GM12864 (cell line): ENCODE data around the gene KHDC3L.

Experiments used
- DNase-seq: peaks from one replicate; pipeline ENCODE4 v3.0.0-alpha.2; 2011; ENCODE audit warnings: low read depth
- H3K4me3 ChIP-seq: 2 replicates; pipeline ENCODE4 v1.5.1; 2011; ENCODE audit warnings: mild to moderate bottlenecking, low read depth, low read length, control low read depth
- TF ChIP-seq, protein P1 (sequence below): IDR thresholded peaks from 2 replicates; pipeline ENCODE4 v1.5.1; 2011; ENCODE audit warnings: low read depth, mild to moderate bottlenecking, moderate library complexity, low read length, control low read depth, inconsistent platforms; ENCODE audit errors: missing control alignments

The KHDC3L gene

DNA sequence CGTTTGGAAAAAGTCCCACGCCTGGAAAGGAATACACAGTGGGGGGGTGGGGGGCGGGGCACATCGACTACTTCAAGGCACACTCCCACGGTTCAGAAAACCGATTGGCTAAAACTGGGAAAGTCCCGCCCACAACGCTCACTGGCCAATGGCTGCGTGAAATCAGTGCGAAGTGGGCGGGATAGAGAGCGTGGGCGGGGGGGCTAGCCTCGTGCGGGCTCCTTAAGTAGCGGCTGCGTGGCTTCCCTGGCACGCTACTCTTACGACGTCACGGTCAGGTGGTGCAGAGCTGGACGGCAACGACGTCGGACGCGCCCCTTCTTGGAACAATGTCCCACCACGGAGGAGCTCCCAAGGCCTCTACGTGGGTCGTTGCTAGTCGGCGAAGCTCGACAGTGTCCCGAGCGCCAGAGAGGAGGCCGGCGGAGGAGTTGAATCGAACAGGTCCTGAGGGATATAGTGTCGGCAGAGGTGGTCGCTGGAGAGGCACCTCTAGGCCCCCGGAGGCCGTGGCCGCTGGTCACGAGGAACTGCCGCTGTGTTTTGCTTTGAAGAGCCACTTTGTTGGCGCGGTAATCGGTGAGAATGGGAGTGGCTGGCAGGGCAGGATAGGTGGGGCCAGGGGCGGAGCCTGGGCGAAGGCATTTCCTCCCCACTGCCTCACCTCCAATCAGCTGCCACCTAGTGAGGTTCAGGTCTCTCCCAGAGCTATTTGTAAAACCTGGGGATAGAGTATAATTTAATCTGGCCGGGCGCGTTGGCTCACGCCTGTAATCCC is 32.3 kb downstream of the KHDC3L start, which contains the start of gene DDX43:
TSS of gene DDX43 (plus strand) at position 252 of the 778 bp plus-strand sequence. CDS start at position 330, 78 bp downstream.
- TF ChIP-seq, protein P1, sequence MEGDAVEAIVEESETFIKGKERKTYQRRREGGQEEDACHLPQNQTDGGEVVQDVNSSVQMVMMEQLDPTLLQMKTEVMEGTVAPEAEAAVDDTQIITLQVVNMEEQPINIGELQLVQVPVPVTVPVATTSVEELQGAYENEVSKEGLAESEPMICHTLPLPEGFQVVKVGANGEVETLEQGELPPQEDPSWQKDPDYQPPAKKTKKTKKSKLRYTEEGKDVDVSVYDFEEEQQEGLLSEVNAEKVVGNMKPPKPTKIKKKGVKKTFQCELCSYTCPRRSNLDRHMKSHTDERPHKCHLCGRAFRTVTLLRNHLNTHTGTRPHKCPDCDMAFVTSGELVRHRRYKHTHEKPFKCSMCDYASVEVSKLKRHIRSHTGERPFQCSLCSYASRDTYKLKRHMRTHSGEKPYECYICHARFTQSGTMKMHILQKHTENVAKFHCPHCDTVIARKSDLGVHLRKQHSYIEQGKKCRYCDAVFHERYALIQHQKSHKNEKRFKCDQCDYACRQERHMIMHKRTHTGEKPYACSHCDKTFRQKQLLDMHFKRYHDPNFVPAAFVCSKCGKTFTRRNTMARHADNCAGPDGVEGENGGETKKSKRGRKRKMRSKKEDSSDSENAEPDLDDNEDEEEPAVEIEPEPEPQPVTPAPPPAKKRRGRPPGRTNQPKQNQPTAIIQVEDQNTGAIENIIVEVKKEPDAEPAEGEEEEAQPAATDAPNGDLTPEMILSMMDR, result no peak
- DNase-seq, result no peak
- no peak within 1 kb of the TSS for H3K4me3 ChIP-seq

DNA sequence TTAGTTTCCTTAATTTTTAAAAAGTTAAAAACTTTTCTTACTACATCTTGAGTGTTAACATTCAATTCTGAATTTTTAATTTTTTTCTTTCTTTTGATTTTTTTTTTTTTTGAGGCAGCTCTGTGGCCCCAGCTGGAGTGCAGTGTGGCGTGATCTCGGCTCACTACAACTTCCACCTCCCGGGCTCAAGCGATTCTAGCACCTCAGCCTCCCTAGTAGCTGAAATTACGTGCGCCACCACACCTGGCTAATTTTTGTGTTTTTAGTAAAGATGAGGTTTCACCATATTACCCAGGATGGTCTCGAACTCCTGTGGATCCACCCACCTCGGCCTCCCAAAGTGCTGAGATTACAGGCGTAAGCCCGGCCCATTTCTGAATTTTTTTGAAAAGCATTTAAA is 33.4 kb downstream of the KHDC3L start:
- no peak for DNase-seq
- TF ChIP-seq, protein P1, result no peak
- H3K4me3 ChIP-seq, result no peak overlapping the region

DNA sequence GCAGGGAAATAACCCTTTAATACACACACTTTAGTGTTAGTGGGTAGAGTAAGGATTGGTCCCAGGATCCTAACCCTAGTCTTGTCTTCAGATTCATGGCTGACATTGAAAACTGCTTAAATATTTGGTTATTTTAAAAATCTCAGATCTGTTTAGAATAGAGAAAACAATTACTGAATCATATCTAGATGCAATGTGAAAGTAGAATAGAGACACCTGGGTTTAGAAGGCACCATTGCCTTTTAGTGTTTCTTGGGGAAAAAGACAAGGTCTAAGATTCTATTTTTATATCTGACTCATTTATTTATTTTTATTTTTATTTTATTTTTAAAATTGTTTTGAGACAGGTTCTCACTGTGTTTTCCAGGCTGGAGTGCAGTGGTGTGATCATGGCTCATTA is 38.2 kb downstream of the KHDC3L start:
- TF ChIP-seq, protein P1, result no peak
- no peak for DNase-seq
- no peak overlapping the region for H3K4me3 ChIP-seq

DNA sequence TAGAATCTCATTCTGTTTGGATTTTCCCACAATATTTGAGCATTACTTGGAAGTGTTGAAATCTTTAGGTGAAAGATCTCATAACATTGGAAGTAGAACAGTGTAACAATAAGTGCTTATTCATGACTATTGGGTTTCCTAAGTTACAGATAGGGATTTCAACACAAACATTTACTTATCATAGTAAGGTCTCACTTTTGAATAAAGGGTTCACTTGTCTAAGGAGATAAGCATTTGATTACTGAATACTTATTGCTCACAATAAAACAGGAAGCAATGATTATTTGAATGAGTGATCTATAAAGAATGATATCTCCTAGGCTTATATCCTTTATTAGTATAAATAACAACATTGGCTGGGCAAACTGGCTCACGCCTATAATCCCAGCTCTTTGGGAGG is 46.9 kb downstream of the KHDC3L start:
- H3K4me3 ChIP-seq, result no peak overlapping the region
- no peak for DNase-seq
- TF ChIP-seq, protein P1, result no peak

DNA sequence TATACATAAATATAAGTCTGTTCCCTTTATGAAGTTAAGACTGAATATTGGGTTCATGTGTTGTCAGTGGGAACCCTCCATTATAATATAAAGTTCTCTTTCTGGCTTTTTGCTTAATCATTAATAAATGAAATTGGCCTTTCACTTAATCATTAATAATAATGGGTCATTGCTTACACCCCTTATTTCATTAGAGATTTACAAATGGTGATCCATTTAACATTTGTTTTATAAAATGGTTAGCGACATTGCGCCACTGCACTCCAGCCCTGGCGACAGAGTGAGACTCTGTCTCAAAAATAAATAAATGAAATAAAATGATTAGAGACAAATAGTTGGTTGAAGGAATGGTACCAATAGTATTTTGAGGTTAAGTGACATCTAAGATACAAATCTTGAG is 50.6 kb downstream of the KHDC3L start:
- TF ChIP-seq, protein P1, result no peak
- no peak overlapping the region for H3K4me3 ChIP-seq
- no peak for DNase-seq
